HepG2 (cell line): Measurements from ENCODE around the gene PHACTR3.

Experiments used
- NFE2L2 ChIP-seq: fragments of 150-350 bp; IDR thresholded peaks from 2 replicates; pipeline ENCODE4 v1.6.1; 2014; ENCODE audit warnings: low read length
- SMARCC2 ChIP-seq: fragments of 450-650 bp; IDR thresholded peaks from 2 replicates; pipeline ENCODE4 v1.6.1; 2017; ENCODE audit warnings: antibody characterized with exemption, mild to moderate bottlenecking
- SMC3 ChIP-seq: IDR thresholded peaks from 2 replicates; pipeline ENCODE4 v1.6.1; 2011; ENCODE audit warnings: low read length, improper control_type of control experiment
- ZNF251 ChIP-seq: sonication (generic); formaldehyde crosslinking; IDR thresholded peaks from 2 replicates; pipeline ENCODE4 v1.9.0; 2021; ENCODE audit warnings: mild to moderate bottlenecking, missing genetic modification reagents
- TF ChIP-seq, protein P1 (sequence below): sonication (generic); formaldehyde crosslinking; IDR thresholded peaks from 2 replicates; pipeline ENCODE4 v1.5.0; 2020; ENCODE audit warnings: mild to moderate bottlenecking, missing genetic modification reagents, moderate library complexity

DNA sequence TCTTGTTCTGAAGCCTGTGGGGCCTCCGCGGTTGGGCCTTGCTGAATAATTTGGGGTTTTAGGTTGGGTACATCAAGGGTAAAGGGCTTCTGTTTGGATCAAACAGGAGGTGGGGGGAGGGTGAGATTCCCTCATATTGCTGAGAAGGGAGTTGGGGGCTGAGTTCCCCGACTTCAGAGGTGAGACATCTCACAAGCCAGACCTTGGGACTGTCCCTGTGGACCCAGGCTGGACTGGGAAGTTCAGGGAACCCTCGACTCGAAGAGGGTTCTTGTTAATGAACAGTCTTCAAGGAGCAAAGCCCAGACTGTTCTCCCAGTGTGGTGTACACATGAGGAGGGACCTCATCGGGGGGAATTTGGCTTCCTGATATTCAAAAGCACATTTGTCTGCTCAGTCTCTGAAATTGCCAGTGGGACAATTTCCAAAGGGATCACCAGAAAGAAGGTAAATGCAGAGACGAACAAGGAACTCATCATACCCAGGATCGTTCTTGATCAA lies 210.6 kb downstream of the PHACTR3 start:
- TF ChIP-seq SMC3 (no peak), ZNF251 (CRISPR knock-in tag) (no peak), SMARCC2 (no peak), NFE2L2 (no peak)
- TF ChIP-seq, protein P1, sequence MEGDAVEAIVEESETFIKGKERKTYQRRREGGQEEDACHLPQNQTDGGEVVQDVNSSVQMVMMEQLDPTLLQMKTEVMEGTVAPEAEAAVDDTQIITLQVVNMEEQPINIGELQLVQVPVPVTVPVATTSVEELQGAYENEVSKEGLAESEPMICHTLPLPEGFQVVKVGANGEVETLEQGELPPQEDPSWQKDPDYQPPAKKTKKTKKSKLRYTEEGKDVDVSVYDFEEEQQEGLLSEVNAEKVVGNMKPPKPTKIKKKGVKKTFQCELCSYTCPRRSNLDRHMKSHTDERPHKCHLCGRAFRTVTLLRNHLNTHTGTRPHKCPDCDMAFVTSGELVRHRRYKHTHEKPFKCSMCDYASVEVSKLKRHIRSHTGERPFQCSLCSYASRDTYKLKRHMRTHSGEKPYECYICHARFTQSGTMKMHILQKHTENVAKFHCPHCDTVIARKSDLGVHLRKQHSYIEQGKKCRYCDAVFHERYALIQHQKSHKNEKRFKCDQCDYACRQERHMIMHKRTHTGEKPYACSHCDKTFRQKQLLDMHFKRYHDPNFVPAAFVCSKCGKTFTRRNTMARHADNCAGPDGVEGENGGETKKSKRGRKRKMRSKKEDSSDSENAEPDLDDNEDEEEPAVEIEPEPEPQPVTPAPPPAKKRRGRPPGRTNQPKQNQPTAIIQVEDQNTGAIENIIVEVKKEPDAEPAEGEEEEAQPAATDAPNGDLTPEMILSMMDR: no peak
